HG02885 (cell line): ENCODE results near the gene ASAP3.

ENCODE experiments used
- ATAC-seq: cut with Tn5 transposase; IDR thresholded peaks from one replicate; pipeline ENCODE4 v1.9.1; 2021; ENCODE audit warnings: mild to moderate bottlenecking; ENCODE audit not compliant: unreplicated experiment, poor library complexity

Gene ASAP3

DNA sequence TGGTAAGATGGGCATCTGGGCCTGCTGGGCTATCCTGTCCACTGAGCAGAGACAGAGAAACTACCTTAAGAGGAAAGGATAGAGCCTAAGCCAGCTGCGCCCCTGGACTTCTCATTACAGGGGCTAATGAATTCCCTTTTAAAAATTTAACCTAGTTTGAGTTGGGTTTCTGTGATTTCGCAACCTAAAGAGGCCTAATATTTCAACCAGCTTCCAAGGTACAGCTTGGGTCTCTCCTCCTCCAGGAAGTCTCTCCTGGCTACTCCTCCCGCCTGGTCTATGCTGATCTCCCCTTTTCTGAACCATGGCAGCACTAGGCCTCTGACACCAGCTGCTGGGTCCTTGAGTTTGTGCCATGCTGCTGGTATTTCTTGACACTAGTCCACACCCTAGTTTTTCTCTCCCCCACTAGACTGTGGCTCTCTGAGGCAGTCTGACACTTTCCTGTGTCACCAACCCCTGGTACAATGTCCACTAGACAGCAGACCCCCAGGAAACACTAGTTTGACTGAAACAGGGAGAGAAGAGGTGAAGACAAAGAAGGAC, 30.5 kb downstream of the ASAP3 start:
- ATAC-seq = no peak

DNA sequence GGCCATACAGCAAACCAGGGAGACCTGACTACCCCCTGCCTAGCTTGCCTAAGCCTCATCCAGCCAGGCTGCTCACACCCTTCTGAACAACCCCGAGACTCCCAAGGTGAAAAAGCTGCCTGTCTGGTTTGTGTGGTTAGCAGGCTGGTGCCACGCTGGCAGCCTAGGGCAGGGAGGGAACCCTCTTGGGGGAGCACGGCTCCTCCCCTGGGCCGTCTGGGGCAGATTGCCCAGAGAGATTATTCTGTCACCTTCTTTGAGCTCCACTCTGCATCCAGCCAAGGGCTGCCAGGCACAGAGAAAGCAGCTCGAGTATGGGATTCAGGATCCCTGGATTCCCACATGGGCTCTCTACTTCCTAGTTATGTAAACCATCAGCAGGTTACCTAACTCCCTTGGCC, 32.0 kb downstream of the ASAP3 start:
- no peak for ATAC-seq

DNA sequence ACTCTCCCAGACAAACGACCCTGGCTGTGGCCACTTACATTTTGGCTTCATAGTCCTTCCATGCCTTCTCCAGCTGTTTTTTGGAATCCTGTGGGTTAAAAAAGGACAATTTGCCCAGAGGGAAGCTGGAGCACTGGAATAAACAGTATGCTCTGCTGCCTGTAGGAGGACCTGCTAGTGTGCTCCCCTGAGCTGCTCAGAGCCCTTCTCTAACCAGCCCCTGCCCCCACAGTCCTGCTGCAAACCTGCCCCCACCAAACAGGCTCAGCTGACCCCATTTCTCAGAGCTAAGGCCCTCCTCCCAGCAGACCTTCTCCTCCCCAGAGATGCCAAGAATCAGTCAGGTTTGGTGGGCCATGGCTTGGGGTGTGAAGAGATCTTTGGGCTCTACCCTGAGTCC, 32.5 kb downstream of the ASAP3 start:
- ATAC-seq = no peak

DNA sequence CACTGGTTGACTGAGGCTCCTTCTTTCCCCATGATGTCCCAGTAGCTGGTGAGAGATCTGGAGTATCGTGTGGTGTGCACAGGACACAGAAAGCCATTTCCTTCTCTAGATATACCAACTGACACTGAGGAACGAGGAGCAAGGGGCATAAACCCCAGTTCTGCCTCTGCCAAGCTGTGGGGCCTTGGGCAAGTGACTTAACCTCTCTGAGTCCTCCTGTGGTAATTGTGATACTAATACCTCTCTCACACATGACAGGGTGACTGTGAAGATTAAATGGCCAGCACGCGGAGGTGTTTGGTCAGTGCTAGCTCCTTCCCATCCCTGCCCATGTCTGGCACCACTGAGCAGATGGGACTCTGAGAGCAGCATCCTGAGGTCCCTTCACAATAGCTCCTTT, 33.1 kb downstream of the ASAP3 start:
- no peak for ATAC-seq

DNA sequence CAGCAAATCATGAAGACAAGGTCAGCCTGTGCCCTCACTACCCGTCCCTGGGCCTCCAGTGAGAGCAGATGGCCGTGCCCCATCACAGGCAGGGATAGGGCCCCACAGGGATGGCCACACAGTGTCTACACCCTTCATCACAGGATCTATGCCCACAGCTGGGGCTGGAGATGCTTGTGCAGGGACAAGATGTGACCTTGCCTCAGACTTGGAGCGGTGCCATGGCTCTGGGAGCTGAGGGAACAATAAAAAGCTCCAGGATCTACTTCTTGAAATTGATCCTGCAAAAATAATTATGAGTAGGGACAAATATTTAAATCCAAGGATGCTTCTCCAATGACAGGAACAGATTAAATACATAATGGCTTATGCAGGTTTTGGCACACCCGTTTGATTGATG, 34.0 kb downstream of the ASAP3 start:
- no peak for ATAC-seq

DNA sequence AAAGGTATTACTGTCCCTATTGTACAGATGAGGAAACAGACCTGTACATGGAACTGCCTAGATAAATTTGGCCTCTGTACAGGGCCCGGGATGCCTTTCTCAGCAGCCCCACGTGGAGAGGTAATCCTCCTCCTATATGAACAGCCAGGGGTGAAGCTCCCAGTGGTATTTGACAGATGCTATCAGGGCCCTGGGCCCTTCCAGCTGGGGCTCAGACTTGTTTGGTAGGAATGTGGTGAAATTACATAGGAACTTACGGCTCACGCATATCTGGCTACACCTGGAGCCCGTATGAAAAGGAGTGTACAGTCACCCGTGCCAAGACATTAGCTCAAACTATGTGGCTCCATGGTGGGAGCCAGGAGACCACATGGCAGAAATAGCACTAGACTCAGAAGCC, 34.7 kb downstream of the ASAP3 start:
- no peak for ATAC-seq

DNA sequence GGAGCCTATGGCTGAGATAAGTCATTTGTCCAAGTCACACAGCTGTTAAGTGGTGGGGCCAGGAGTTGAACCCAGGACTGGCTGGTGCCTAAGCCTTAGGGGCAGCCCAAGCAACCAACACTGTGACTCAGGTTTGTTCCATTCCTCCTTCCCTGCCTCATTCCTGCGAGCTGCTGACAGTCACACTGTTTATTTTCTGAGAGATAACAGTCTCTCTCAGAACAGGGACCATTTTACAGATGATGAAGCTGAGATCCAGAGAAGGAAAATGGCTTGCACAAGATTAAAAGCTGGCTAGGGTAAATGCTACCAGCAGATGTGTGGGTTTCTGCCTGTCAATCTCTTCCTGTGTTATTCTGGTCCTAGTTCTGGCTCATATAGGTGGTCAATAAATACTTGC, 35.1 kb downstream of the ASAP3 start:
- ATAC-seq = no peak

DNA sequence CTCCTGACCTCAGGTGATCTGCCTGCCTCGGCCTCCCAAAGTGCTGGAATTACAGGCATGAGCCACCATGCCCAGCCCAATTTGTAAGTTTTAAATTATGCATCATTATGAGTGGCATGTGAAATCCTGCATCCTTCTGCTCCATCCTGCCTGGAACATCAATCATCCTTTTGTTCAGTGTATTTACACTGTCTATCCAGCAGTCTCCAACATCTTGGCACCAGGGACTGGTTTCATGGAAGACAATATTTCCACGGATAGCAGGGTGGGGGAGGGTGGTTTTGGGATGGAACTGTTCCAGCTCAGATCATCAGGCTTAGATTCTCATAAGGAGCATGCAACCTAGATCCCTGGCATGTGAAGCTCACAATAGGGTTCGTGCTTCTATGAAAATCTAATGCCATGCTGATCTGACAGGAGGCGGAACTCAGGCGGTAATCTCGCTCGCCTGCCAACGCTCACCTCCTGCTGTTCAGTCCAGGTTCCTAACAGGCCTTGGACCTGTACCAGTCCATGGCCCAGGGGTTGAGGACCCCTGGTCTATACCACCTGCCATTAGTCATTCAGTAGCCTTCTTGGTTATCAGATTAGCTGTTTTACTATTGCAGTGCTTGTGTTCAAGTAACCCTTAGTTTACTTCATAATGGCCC, 37.2 kb downstream of the ASAP3 start:
- ATAC-seq = no peak

DNA sequence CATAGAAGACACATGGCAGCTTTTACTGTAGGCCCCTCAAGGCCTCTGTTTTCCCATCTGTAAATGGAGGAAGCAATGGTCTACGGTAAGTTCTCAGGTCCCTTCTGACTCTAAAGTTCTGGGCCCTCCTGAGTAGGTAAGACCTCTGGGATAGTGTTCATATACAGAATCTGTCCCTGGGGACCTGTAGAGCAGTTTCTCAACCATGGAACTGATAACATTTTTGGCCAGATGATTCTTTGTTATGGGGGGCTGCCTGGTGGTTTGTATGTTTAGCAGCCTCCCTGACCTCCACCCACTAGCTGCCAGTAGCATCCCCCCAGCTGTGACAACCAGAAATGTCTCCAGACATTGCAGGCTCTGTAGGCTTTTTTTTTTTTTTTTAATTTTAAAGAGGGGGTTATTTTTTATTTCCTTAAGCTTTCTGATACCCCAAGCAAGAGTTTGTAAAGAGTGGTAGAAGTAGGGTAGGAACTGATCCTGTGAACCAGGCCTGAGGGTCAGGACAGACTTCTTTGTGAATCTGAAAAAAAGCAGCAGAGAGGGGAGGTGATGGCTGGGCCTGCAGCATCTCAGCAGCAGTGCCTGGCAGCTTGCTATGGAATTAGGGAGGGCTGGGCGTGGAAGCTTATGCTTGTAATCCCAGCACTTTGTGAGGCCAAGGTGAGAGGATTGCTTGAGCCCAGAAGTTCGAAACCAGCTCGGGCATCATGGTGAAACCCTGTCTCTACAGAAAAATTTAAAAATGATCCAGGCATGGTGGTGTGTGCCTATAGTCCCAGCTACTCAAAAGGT, 39.2 kb downstream of the ASAP3 start:
- ATAC-seq = no peak

DNA sequence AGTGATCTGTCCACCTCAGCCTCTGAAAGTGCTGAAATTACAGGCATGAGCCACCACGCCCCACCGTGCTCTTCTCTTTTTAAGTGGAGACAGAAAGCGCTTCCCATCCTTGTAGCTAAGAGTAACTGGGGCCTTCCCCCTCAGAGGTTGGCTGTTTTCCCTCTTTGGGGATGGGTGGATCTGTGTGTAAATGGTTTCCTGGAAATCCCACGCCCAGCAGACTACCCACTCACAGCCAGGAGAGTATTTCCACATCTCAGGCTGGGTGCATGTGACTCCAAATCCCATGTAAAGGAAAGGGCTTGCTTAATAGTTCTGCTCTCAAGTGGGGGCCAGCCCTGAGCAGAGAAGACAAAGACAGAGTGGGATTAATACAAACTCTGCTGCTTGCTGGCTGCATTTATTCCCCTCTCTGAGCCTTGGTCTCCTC, 39.9 kb downstream of the ASAP3 start:
- ATAC-seq = no peak

DNA sequence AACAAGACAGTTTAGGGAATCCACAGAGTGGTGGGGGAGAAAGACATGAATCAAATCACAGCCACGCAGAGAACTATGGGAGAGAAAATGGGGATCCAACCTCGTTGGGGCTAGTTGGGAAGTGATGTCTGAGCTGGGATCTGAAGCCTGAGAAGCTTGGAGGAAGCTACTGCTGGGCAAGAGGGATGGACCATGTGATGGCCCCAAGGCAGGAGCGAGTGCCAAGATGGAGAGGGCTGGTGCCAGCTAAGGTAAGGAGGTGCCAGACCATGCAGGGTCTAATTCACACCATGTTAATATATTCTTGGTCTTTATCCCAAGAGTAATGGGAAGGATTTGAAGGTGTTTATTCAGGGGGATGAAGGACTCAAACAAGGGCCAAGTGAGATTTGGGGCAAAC, 41.2 kb downstream of the ASAP3 start:
- no peak for ATAC-seq

DNA sequence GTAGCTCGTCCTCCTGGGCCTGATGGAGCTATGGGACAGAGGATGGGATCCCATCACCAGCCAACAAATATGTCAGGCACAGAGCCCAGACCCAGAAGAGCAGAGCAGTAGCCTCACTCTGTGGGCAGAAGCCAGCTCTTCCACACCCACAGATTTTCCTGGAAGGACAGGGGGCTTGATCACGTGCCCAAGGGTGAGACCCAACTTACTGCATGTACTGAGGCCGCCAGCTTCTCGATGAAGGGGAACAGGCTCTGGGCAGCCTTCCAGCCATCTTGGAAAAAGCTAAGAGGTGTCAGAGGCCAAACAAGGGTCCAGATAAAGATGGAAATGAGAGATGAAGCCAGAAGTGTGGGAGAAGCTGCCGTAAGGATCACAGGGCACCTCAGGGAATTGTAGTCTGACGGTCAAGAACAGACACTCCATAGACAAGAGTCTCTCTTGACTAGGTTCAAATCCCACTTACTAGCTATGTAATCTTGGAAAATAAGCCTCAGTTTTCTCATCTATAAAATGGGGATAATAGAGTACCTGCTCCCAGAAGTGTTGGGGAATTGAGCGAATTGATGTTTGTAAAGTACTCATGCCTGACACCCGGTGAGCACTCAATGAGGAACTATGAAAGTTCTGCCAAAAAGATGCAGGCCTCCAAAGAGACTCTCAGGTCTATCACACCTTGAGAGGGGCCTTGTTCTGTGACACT, 42.4 kb downstream of the ASAP3 start:
- no peak for ATAC-seq

DNA sequence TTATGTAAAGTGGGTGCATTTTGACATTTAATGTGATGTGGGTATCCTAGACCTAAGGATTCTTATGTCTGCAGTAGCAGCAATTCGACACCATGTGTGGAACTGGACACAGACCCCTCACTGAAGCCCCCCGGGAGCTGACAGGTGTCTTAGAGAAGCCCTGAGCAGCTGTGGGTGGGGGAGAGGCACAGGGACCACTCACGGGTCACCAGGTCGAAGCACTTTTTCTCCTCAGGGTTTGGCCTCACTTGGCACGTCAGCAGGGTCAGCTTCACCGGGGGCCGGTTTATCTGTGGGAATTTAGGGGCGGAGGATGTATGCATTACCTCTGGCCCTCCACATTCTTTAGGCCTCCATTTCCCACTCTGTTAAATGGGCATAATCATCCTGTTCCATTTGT, 45.4 kb downstream of the ASAP3 start:
- no peak for ATAC-seq

DNA sequence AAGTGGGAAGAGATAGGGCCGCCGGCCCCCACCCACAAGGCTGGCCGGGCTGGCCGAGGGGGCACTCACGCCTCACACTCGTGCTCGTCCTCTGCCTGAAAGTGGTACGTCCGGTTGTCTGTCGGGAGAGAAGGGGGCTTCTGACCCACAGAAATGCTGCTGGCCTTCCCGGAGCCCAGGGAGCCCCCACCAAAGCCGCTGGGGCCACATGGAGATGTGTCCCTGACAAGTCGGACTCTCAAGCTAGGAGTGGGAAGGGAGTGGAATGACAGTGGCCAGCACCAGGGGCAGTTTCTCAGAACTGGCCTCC, 46.7 kb downstream of the ASAP3 start:
- no peak for ATAC-seq

DNA sequence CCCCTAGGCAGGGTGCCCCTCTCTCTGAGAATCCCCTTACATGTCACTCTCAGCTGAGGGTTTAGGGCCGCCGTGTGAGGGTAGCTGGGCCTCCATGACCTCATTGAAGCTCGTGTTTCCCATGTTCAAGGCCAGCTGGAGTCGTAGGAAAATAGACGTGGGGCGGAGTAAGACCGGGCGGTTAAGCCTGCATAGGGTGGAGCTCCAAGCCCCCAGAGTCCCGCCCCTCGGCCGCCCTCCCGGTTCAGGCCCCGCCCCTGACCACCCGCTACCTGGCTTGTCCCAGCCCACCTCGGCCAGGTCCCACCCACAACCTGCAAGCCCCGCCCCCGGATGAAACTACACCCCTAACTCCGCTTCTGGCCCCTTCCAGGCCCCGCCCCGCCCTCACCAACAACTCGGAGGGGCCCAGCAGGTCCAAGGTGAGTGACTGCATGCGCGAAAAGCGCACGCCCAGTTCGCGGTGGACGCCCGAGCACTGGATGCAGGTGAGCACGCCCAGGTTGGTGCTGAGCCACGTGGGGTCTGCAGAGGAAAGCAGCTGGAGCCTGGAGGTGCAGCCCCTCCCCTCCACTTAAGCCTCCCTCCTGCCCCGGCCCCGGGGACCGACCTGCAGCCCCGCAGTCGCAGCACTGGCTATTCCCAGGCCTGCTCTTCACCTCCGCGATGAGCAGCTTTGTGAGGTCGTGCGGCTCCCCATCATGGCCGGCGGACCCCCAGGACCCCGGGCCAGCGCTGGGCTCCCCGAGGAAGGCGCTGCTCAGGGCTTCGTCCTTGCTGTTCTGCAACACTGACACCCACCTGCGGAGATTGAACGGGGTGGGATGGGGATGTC, 47.2 kb downstream of the ASAP3 start:
- ATAC-seq = no peak

DNA sequence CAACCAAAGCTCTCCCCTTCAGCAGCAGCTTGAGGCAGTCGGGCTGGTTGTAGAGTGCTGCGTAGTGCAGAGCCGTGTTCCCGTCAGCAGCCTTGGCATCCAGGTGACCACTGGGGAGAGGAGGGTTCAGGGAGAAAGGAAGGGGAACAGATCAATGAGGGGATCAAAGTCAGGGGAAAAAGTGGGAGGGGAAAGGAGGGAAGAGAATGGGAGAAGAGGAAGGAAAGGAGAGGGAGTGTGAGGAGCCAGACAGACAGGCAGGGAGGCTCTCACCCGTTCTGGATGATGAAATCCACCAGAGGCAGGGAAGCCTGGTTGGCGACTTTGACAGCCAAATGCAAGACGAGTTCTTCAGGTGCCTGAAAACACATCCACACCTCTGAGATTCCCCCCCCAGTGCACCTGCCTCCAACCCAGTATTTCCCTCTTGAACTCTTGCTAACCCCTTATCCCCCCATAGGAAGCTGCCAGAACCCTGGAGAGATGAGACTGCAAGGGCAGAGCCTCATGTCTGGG, 49.7 kb downstream of the ASAP3 start:
- ATAC-seq = no peak

DNA sequence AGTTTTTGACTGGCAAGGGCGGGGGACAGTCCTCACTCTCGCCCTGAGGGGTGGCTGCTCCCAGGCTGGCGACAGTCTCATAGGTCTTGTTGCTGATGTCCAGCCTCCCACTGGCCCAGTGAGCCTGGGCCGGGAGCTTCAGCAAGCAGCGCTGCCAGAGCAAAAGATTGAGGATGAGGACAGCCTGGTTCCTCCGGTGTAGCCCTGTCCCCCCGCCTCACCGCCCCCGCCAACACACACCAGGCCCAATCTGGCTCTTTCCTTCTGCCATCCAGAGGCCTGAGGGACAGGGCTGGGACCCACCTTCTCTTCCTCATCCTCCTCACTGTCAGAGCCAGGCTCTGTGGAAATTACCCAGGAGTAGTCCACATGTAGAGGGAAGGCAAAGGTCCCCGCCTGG, 50.9 kb downstream of the ASAP3 start:
- ATAC-seq = no peak

DNA sequence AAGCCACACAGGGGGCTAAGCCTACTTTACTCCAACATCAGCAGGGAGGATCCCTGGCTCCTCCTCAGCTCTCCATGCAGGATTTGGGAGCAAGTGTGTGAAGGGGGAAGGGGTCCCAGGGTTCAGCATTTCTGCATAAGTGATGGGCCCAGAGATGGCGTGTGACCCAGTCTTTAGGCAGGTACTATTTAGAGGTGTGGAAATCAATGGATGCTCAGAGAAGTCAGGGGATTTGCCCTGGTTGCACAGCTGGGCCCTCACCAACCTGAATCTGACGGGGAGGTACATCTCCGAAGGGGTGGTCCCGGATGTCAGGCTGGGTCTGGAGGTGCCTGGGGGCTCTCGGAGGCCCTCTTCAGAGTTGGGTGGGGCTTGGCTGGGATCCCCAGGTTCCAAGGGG, 52.5 kb downstream of the ASAP3 start:
- ATAC-seq = no peak

DNA sequence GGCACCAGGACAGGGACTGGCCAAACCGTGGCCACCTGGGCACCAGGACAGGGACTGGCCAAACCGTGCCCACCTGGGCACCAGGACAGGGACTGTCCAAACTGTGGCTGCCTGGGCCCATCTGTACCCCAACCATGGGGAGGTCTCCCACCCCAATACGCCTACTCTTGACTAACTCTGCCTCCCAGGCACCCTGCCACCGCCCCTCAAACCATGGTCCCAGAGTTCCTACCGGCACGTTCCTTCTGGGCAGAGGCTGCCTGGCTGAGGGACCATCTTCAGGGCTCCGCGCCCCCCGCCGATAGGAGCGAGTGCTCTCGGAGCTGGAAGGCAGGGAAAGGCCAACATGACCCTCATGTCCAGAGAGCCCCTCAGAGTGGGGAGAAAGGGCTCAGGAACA, 53.2 kb downstream of the ASAP3 start:
- ATAC-seq = no peak

DNA sequence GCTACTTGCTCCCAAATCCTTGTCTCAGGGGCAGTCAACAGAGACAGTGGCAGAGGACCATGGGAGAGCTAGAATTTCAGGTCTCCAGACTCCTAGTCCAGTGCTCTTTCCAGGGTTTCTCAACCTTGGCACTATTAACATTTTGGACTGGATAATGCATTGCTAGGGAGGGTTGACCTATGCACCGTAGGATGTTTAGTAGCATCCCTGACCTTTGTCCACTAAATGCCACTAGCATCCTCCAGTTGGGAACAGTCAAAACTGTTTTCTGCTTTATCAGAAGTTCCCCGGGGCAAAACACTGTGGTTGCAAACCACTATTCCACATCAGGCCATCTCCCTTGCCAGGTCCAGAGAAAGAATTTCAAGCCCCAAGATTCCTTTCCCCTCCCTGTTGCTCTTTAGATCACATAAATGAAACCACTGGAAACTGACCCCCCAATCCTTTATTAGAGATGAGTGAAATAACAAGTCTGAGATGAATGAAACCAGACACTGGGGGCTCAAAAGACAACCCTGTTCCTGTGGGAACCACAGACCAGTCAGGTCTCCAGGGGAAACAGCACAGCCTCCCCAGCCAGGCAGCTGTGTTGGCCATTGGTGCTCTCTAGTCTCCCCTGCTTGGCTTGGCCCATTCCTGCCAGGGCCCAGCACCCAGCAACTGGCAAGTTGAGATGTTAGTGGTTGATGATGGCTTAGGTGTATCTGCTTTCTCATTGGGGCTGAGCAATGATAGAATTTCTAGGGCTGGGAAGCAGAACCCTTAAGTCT, 55.7 kb downstream of the ASAP3 start:
- no peak for ATAC-seq
